ENCODE measurements around the gene PNPLA1.

DNA sequence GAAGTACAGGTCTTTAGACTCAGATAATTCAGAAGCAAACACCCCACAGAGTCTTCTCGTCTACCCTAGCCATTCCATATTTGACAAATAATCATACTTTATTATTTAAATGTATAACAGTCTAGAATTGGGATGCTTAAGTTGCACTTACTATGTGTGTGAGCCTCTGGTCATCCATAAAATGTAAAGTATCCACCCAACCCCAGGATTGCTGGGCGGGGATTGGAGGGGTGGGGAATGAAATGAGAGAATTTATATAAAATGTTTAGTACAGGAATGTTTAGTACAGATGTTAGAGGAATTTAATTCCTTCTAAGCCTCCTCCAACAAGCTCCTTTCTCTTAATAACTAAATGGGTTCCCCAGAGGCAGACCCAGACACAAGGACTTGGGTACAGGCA lies 50.0 kb downstream of the PNPLA1 start:
- TF ChIP-seq, protein P1, sequence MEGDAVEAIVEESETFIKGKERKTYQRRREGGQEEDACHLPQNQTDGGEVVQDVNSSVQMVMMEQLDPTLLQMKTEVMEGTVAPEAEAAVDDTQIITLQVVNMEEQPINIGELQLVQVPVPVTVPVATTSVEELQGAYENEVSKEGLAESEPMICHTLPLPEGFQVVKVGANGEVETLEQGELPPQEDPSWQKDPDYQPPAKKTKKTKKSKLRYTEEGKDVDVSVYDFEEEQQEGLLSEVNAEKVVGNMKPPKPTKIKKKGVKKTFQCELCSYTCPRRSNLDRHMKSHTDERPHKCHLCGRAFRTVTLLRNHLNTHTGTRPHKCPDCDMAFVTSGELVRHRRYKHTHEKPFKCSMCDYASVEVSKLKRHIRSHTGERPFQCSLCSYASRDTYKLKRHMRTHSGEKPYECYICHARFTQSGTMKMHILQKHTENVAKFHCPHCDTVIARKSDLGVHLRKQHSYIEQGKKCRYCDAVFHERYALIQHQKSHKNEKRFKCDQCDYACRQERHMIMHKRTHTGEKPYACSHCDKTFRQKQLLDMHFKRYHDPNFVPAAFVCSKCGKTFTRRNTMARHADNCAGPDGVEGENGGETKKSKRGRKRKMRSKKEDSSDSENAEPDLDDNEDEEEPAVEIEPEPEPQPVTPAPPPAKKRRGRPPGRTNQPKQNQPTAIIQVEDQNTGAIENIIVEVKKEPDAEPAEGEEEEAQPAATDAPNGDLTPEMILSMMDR (IDR thresholded peaks at IDR 0.05): no peak
- TF ChIP-seq POLR2A (IDR thresholded peaks at IDR 0.05): no peak

Data from stomach (tissue), 4 donors.